Measurements from ENCODE around the gene MERTK. TPM values are rescaled to one million over a fixed set of nuclear protein-coding genes. Genes with fewer than 3 reads are reported as not detected.
"Not testable (repeated sequence)": the region's sequence is repeated elsewhere in the genome, so short reads cannot be mapped to it uniquely, and the experiment has no call there.

MERTK gene
- total RNA-seq, 1 donor from 2014 or later, result 5.1 TPM

DNA sequence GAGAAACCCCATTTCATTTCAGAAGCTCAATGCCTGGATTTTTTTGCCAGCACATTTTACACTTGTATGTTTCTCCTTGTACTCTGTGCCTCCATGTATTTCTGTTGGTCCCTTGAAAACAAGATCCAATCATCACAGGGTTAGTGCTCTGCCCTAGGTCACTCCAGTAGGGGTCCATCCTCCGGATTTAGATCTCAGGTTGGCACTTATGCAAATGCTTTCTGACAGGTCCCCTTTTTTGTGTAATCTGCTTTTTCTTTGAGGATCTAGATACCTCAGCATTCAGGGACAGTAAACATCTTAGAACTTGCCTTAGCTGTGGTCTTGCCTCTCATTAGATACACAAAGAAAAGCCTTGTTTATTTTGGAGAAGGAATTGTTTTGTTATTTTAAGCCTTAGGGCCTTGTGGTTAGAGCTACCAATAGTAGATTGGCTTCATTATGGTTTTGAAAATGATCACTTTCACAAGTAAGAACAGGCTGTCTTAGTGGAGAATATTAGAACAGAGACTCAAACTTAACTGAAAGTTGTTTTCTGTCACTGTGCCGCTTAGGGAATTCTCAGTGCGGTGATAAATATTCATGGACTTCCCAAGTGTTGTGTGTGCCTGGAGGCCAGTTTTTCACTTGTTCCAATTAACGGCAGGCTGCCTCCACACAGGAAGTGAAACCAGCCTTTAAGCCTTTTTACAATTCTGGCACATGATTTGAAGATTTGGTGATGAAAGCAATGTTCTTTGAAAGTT, 7.8 kb downstream of the MERTK start:
- no peak for TF ChIP-seq EZH2 (IDR thresholded peaks at IDR 0.05; ENCODE audit: insufficient read depth, low read length)
- H3K4me3 ChIP-seq (ENCODE audit: insufficient read depth, low read depth, low read length), result no peak overlapping the region
- H3K36me3 ChIP-seq (ENCODE audit: insufficient read depth, low read length), result no peaks in the 10 kb centered on the region
- Mint-ChIP-seq H3K4me3 (ENCODE audit: unreplicated experiment) (no peak overlapping the region), H3K36me3 (ENCODE audit: low read depth, unreplicated experiment) (no peaks in the 10 kb centered on the region), H3K27me3 (ENCODE audit: low read depth, unreplicated experiment) (peaks cover 2% of the 10 kb centered on the region), H3K4me1 (ENCODE audit: low read depth, unreplicated experiment) (peaks cover 28% of the 10 kb centered on the region), H3K9me3 (ENCODE audit: unreplicated experiment) (no peaks in the 10 kb centered on the region), H3K27ac (ENCODE audit: unreplicated experiment) (no peak overlapping the region)
- peaks cover 3% of the 10 kb centered on the region for H3K4me1 ChIP-seq (ENCODE audit: insufficient read depth, low read length)
- no peaks in the 10 kb centered on the region for H4K20me1 ChIP-seq (ENCODE audit: insufficient read depth, low read length)
- no peak overlapping the region for H2AFZ ChIP-seq (ENCODE audit: low read depth, low read length)
- no peaks in the 10 kb centered on the region for H3K79me2 ChIP-seq (ENCODE audit: insufficient read depth, low read length)
- H3K9ac ChIP-seq (ENCODE audit: low read length), result no peak overlapping the region
- no peak for FAIRE-seq
- H3K27me3 ChIP-seq (ENCODE audit: insufficient read depth, low read length), result peaks cover 18% of the 10 kb centered on the region
- H3K27ac ChIP-seq (ENCODE audit: low read depth, low read length), result no peak overlapping the region
- DNase-seq (ENCODE audit: low read depth), result no peak
- H3K9me3 ChIP-seq (ENCODE audit: insufficient read depth, low read depth, low read length), result no peaks in the 10 kb centered on the region
- peak overlapping the region; percentile 13 for H3K4me2 ChIP-seq (ENCODE audit: low read length)

DNA sequence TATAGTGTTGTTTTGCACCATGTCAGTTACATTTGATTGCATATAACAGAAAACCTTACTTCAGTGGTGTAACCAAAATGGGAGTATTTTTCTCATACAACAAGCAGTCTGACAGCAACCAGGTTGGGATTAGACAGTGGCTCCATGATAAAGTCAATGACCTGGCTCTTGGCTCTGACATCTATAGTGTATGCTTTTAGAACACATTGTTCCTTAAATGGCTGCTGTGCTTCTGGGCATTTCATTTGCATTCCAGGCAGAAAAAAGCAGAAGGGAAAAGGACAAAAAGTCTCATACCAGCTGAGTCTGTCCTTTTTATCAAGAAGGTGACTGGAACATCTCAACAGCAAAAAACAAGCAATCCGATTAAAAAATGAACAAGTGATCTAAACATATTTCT, 10.2 kb downstream of the MERTK start:
- Histone ChIP-seq H3K27me3 (ENCODE audit: insufficient read depth, low read length) (peaks cover 8% of the 10 kb centered on the region), H4K20me1 (ENCODE audit: insufficient read depth, low read length) (no peaks in the 10 kb centered on the region), H3K9ac (ENCODE audit: low read length) (no peak overlapping the region), H3K4me3 (ENCODE audit: insufficient read depth, low read depth, low read length) (no peak overlapping the region), H3K36me3 (ENCODE audit: insufficient read depth, low read length) (no peaks in the 10 kb centered on the region), H3K9me3 (ENCODE audit: insufficient read depth, low read depth, low read length) (no peaks in the 10 kb centered on the region), H3K79me2 (ENCODE audit: insufficient read depth, low read length) (no peaks in the 10 kb centered on the region), H3K4me2 (ENCODE audit: low read length) (no peak overlapping the region), H3K27ac (ENCODE audit: low read depth, low read length) (no peak overlapping the region), H3K4me1 (ENCODE audit: insufficient read depth, low read length) (peaks cover 3% of the 10 kb centered on the region), H2AFZ (ENCODE audit: low read depth, low read length) (no peak overlapping the region)
- H3K4me3 Mint-ChIP-seq (ENCODE audit: unreplicated experiment), result no peak overlapping the region
- peak overlapping the region; percentile 22 for H3K27ac Mint-ChIP-seq (ENCODE audit: unreplicated experiment)
- TF ChIP-seq EZH2 (IDR thresholded peaks at IDR 0.05; ENCODE audit: insufficient read depth, low read length), result no peak
- TF ChIP-seq, protein P1, sequence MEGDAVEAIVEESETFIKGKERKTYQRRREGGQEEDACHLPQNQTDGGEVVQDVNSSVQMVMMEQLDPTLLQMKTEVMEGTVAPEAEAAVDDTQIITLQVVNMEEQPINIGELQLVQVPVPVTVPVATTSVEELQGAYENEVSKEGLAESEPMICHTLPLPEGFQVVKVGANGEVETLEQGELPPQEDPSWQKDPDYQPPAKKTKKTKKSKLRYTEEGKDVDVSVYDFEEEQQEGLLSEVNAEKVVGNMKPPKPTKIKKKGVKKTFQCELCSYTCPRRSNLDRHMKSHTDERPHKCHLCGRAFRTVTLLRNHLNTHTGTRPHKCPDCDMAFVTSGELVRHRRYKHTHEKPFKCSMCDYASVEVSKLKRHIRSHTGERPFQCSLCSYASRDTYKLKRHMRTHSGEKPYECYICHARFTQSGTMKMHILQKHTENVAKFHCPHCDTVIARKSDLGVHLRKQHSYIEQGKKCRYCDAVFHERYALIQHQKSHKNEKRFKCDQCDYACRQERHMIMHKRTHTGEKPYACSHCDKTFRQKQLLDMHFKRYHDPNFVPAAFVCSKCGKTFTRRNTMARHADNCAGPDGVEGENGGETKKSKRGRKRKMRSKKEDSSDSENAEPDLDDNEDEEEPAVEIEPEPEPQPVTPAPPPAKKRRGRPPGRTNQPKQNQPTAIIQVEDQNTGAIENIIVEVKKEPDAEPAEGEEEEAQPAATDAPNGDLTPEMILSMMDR (IDR thresholded peaks at IDR 0.05; ENCODE audit: insufficient read depth, low read depth, low read length), result no peak
- no peaks in the 10 kb centered on the region for H3K36me3 Mint-ChIP-seq (ENCODE audit: low read depth, unreplicated experiment)
- peaks cover 28% of the 10 kb centered on the region for H3K4me1 Mint-ChIP-seq (ENCODE audit: low read depth, unreplicated experiment)
- no peaks in the 10 kb centered on the region for H3K27me3 Mint-ChIP-seq (ENCODE audit: low read depth, unreplicated experiment)
- no peaks in the 10 kb centered on the region for H3K9me3 Mint-ChIP-seq (ENCODE audit: unreplicated experiment)
- FAIRE-seq, result no peak
- DNase-seq (ENCODE audit: low read depth), result no peak

DNA sequence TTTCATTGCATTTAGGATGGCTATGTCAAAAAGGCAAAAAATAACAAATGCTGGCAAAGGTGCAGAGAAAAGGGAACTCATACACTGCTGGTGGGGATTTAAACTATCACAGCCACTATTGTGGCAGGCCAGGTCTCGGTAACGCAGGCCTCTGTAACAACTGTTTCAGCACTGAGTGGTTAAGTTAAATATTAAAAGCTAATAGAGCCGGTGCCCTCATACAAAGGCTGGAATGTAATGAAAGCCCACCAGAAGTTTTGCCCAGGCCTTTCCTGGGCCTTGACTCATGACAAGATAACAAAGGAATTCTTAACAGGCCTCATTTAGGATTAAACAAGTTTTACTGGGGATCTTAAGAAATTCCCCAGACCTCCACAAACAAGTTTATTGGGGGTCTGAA, 10.7 kb downstream of the MERTK start:
- Mint-ChIP-seq H3K4me1 (ENCODE audit: low read depth, unreplicated experiment) (peaks cover 28% of the 10 kb centered on the region), H3K9me3 (ENCODE audit: unreplicated experiment) (no peaks in the 10 kb centered on the region), H3K36me3 (ENCODE audit: low read depth, unreplicated experiment) (no peaks in the 10 kb centered on the region), H3K4me3 (ENCODE audit: unreplicated experiment) (no peak overlapping the region), H3K27me3 (ENCODE audit: low read depth, unreplicated experiment) (no peaks in the 10 kb centered on the region), H3K27ac (ENCODE audit: unreplicated experiment) (peak overlapping the region; percentile 22)
- peaks cover 3% of the 10 kb centered on the region for H3K4me1 ChIP-seq (ENCODE audit: insufficient read depth, low read length)
- no peaks in the 10 kb centered on the region for H4K20me1 ChIP-seq (ENCODE audit: insufficient read depth, low read length)
- no peak overlapping the region for H3K27ac ChIP-seq (ENCODE audit: low read depth, low read length)
- no peak overlapping the region for H2AFZ ChIP-seq (ENCODE audit: low read depth, low read length)
- H3K9ac ChIP-seq (ENCODE audit: low read length), result no peak overlapping the region
- H3K36me3 ChIP-seq (ENCODE audit: insufficient read depth, low read length), result no peaks in the 10 kb centered on the region
- H3K4me2 ChIP-seq (ENCODE audit: low read length), result no peak overlapping the region
- TF ChIP-seq, protein P1 (IDR thresholded peaks at IDR 0.05; ENCODE audit: insufficient read depth, low read depth, low read length), result no peak
- TF ChIP-seq EZH2 (IDR thresholded peaks at IDR 0.05; ENCODE audit: insufficient read depth, low read length), result no peak
- no peak overlapping the region for H3K4me3 ChIP-seq (ENCODE audit: insufficient read depth, low read depth, low read length)
- no peaks in the 10 kb centered on the region for H3K9me3 ChIP-seq (ENCODE audit: insufficient read depth, low read depth, low read length)
- FAIRE-seq, result no peak
- DNase-seq (ENCODE audit: low read depth), result no peak
- H3K27me3 ChIP-seq (ENCODE audit: insufficient read depth, low read length), result peaks cover 8% of the 10 kb centered on the region
- no peaks in the 10 kb centered on the region for H3K79me2 ChIP-seq (ENCODE audit: insufficient read depth, low read length)

DNA sequence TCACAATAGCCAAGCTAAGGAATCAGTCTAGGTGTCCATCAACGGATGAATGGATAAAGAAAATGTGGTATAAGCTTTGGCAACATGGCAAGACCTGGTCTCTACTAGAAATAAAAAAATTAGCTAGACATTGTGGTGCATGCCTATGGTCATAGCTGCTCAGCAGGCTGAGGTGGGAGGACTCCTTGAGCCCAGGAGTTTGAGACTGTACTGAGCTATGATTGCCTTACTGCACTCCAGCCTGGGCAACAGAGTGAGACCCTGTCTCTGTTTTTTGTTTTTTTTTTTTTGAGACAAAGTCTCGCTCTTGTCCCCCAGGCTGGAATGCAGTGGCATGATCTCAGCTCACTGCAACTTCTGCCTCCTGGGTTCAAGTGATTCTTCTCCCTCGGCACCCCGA, 11.6 kb downstream of the MERTK start:
- H4K20me1 ChIP-seq (ENCODE audit: insufficient read depth, low read length); H3K4me1 ChIP-seq (ENCODE audit: insufficient read depth, low read length); H3K4me2 ChIP-seq (ENCODE audit: low read length); H3K27ac Mint-ChIP-seq (ENCODE audit: unreplicated experiment); H3K4me3 ChIP-seq (ENCODE audit: insufficient read depth, low read depth, low read length); H3K27me3 ChIP-seq (ENCODE audit: insufficient read depth, low read length); H3K9ac ChIP-seq (ENCODE audit: low read length); H3K4me3 Mint-ChIP-seq (ENCODE audit: unreplicated experiment); H3K27me3 Mint-ChIP-seq (ENCODE audit: low read depth, unreplicated experiment); H2AFZ ChIP-seq (ENCODE audit: low read depth, low read length); H3K36me3 Mint-ChIP-seq (ENCODE audit: low read depth, unreplicated experiment); H3K9me3 Mint-ChIP-seq (ENCODE audit: unreplicated experiment); H3K27ac ChIP-seq (ENCODE audit: low read depth, low read length); FAIRE-seq; H3K36me3 ChIP-seq (ENCODE audit: insufficient read depth, low read length); H3K9me3 ChIP-seq (ENCODE audit: insufficient read depth, low read depth, low read length); DNase-seq (ENCODE audit: low read depth); H3K79me2 ChIP-seq (ENCODE audit: insufficient read depth, low read length): not testable (repeated sequence)
- peaks cover 28% of the 10 kb centered on the region for H3K4me1 Mint-ChIP-seq (ENCODE audit: low read depth, unreplicated experiment)

Measured in astrocyte (in vitro differentiated cells and primary cell).